ENCODE data around the gene FUCA1.
"Not testable (repeated sequence)": the region's sequence is repeated elsewhere in the genome, so short reads cannot be mapped to it uniquely, and the experiment has no call there.

Gene FUCA1

DNA sequence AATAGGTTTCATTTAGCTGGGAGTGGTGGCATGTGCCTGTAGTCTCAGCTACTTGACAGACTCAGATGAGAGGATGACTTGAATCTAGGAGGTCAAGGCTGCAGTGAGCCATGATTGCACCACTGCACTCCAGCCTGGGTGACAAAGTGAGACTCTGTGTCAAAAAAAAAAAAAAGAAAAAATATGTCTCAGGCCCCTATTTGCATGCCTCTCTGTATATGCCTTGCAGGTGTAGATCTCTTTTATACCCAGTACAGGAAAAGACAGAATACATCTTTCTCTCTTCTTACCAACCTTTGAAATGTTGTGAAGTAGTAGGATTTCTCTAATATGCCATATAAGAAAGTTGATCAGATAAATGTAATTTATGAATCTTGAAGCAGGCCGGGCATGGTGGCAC lies 38.6 kb upstream of the FUCA1 start:
- no peak overlapping the region for H3K4me3 ChIP-seq (ENCODE audit: low read length)
- H3K9ac ChIP-seq (ENCODE audit: low read depth, low read length): no peak overlapping the region
- no peak overlapping the region for H3K27ac ChIP-seq (ENCODE audit: low read depth, low read length)
- H3K9me3 ChIP-seq (ENCODE audit: insufficient read depth, low read depth, low read length): no peaks in the 10 kb centered on the region
- no peaks in the 10 kb centered on the region for H3K36me3 ChIP-seq (ENCODE audit: insufficient read depth, low read length)
- peaks cover 6% of the 10 kb centered on the region; the same call in 1 of the 2 replicates for H3K4me1 ChIP-seq (ENCODE audit: insufficient read depth, low read length)
- 100% methylated on average over 1 of the region's 1 CpG for WGBS
- H3K27me3 ChIP-seq (ENCODE audit: insufficient read depth, low read length): peaks cover 33% of the 10 kb centered on the region

DNA sequence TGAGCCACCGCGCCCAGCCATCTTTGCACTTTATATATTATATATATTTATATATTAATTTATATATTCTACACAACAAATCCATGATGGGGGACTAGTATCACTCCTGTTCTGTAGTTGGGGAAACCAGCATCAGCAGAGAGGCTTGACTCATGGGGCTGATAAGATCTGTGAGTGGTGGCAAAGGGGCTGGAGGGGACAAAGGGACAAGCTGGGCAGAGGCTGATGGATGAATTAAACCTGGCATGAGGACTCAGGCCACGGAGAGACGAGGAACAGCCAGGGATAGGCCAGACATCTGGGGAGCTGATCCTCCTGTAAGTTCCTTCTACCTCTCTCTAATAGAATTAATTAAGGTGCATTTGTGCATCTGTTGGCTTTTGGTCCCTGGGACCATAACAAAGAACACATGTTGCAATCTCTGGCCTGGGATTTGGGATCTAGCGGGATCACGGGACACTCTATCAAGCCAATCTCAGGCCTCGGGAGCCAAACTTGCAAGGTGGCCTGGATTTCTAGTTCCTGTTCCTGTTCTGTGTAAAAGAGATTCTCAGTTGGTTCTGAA lies 37.5 kb upstream of the FUCA1 start:
- Histone ChIP-seq H3K4me1 (ENCODE audit: insufficient read depth, low read length) (peaks cover 6% of the 10 kb centered on the region; the same call in 1 of the 2 replicates), H3K9ac (ENCODE audit: low read depth, low read length) (no peak overlapping the region), H3K27me3 (ENCODE audit: insufficient read depth, low read length) (peaks cover 44% of the 10 kb centered on the region), H3K36me3 (ENCODE audit: insufficient read depth, low read length) (no peaks in the 10 kb centered on the region), H3K9me3 (ENCODE audit: insufficient read depth, low read depth, low read length) (no peaks in the 10 kb centered on the region), H3K4me3 (ENCODE audit: low read length) (no peak overlapping the region), H3K27ac (ENCODE audit: low read depth, low read length) (no peak overlapping the region)
- 93% methylated on average over 4 of the region's 7 CpGs for WGBS

DNA sequence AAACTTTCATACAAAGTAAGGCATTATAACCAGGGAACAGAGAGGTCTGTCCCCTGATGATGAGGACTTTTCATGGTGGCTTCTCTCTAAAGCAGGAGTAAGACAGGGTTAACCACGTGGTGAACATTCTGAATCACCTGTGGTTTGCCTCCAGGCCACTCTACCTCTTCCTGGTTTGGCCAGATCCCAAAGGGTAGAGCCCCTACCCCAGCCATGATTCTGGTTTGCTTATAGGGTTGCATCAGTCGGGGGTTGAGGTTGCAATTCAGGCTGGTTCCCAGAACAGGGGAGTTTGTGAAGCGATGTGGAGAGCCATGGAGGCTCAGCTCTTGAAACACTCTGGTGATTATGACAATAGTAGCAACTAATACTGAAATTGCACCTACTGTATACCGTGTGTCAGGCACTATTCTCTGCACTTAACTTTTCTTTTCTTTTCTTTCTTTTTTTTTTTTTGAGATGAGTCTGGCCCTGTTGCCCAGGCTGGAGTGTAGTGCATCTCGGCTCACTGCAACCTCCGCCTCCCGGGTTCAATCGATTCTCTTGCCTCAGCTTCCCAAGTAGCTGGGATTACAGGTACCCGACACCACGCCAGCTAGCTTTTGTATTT lies 36.8 kb upstream of the FUCA1 start:
- Histone ChIP-seq H3K4me3 (ENCODE audit: low read length) (no peak overlapping the region), H3K36me3 (ENCODE audit: insufficient read depth, low read length) (no peaks in the 10 kb centered on the region), H3K4me1 (ENCODE audit: insufficient read depth, low read length) (peaks cover 6% of the 10 kb centered on the region; the same call in 1 of the 2 replicates), H3K27ac (ENCODE audit: low read depth, low read length) (no peak overlapping the region), H3K9me3 (ENCODE audit: insufficient read depth, low read depth, low read length) (no peaks in the 10 kb centered on the region), H3K27me3 (ENCODE audit: insufficient read depth, low read length) (peaks cover 44% of the 10 kb centered on the region), H3K9ac (ENCODE audit: low read depth, low read length) (no peak overlapping the region)
- WGBS: 84% methylated on average over 10 of the region's 10 CpGs

DNA sequence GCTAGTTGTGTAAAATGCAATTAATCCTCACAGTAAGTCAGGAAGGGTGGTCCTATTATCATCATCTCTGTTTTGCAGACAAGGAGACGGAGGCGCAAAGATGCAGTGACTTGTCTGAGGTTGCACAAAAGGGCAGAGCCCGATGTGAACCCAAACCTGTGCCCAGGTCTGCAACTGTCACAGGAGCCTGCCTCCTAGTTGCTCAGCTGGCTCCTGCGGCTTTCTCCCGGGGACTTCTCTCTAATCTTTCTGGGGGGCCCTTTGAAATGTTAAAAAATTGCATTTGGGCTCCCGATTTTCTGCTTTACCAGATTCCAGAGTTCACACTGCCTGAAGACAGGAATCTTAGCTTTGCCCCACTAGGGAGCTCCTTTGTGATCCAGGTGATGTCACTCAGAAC lies 35.7 kb upstream of the FUCA1 start:
- no peak overlapping the region for H3K27ac ChIP-seq (ENCODE audit: low read depth, low read length)
- 39% methylated on average over 6 of the region's 6 CpGs for WGBS
- no peak overlapping the region for H3K9ac ChIP-seq (ENCODE audit: low read depth, low read length)
- peaks cover 44% of the 10 kb centered on the region for H3K27me3 ChIP-seq (ENCODE audit: insufficient read depth, low read length)
- no peak overlapping the region; the same call in 1 of the 2 replicates for H3K4me3 ChIP-seq (ENCODE audit: low read length)
- H3K36me3 ChIP-seq (ENCODE audit: insufficient read depth, low read length): no peaks in the 10 kb centered on the region
- peaks cover 6% of the 10 kb centered on the region; the same call in 1 of the 2 replicates for H3K4me1 ChIP-seq (ENCODE audit: insufficient read depth, low read length)
- H3K9me3 ChIP-seq (ENCODE audit: insufficient read depth, low read depth, low read length): no peaks in the 10 kb centered on the region

DNA sequence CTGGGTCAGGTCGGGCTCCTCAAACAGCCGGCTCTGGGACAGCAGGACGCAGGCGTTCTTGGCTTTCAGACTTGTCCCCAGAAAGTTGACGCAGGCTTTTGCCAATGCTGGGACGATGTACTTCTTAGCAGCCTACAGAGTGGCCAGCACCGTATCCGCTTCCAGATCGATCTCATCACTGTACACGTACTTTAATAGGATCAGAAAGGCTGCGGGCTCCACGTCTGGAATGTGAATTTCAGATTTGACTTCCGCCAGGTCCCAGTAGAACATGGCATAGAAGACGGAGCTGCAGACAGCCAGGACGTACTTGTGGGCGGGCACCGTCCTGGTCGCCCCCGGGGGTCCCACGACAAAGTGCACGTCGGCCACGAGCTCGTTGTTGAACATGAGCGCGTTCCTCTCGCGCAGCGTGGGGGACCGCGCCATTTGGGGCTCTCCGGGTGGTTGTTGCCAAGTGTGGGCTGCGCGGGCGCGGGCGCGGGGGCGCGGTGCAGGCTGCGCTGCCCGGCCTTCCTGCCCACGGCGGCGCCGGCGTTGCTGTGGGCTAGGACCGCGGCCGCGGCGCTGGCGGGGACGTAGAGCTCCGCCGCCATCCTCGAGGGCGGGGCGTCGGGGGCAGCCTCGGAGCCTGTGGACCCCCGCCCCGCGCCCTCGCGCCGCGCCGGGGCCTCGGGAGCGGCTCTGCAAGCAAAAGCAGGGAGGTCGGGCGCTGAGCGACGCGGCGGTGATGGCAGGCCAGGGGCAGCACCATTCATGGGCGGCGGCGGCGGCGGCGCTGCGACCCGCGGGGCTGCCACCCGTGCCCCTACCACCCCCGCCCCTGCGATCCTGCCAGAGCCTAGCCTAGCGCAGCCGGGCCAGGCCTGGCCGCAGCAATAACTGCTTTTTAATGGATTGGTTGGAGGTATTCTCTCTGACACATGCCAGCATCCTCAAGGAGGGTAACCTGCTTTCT lies 34.5 kb upstream of the FUCA1 start:
- peaks cover 6% of the 10 kb centered on the region; the same call in 1 of the 2 replicates for H3K4me1 ChIP-seq (ENCODE audit: insufficient read depth, low read length)
- peaks cover 44% of the 10 kb centered on the region for H3K27me3 ChIP-seq (ENCODE audit: insufficient read depth, low read length)
- WGBS: 21% methylated on average over 92 of the region's 92 CpGs
- no peak overlapping the region; the same call in 1 of the 2 replicates for H3K9ac ChIP-seq (ENCODE audit: low read depth, low read length)
- H3K36me3 ChIP-seq (ENCODE audit: insufficient read depth, low read length): no peaks in the 10 kb centered on the region
- no peaks in the 10 kb centered on the region for H3K9me3 ChIP-seq (ENCODE audit: insufficient read depth, low read depth, low read length)
- peak overlapping the region; percentile 47 for H3K4me3 ChIP-seq (ENCODE audit: low read length)
- H3K27ac ChIP-seq (ENCODE audit: low read depth, low read length): no peak overlapping the region

DNA sequence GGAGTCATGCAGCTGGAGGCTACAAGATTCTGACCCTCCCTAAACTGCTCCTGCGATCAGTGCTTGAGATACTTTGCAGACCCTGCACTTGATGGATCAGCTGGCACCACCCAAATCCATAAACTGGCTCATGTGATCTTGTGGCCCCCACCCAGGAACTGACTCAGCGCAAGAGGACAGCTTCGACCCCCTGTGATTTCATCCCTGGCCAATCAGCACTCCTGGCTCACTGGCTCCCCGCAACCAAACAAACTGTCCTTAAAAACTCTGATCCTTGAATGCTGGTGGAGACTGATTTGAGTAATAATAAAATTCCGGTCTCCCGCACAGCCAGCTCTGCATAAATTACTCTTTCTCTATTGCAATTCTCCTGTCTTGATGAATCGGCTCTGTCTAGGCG lies 31.9 kb upstream of the FUCA1 start:
- not testable (repeated sequence) for H3K4me1 ChIP-seq (ENCODE audit: insufficient read depth, low read length); H3K36me3 ChIP-seq (ENCODE audit: insufficient read depth, low read length); H3K4me3 ChIP-seq (ENCODE audit: low read length); H3K9ac ChIP-seq (ENCODE audit: low read depth, low read length); H3K9me3 ChIP-seq (ENCODE audit: insufficient read depth, low read depth, low read length); H3K27ac ChIP-seq (ENCODE audit: low read depth, low read length)
- 76% methylated on average over 8 of the region's 8 CpGs for WGBS
- H3K27me3 ChIP-seq (ENCODE audit: insufficient read depth, low read length): peaks cover 44% of the 10 kb centered on the region

DNA sequence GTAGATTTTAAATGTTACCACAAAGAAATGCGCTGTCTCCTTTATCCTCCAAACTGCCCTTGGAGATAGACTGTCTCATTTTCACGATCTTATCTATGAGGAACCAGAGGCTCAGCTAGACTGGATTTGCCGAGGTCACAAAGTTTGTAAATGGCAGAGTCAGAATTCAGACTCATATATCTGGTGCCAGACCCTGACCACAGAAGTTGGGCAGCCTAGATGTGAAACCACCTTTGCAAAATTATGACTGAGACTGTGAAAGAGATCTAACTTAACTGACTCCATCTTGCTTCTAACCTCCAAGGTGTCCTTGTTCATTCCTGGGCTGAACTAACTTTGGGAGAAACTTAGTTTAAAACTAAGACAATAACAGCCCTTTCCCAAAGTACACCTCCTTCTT lies 31.0 kb upstream of the FUCA1 start:
- H3K27ac ChIP-seq (ENCODE audit: low read depth, low read length): no peak overlapping the region
- no peak overlapping the region for H3K4me3 ChIP-seq (ENCODE audit: low read length)
- peaks cover 34% of the 10 kb centered on the region for H3K27me3 ChIP-seq (ENCODE audit: insufficient read depth, low read length)
- no peaks in the 10 kb centered on the region for H3K36me3 ChIP-seq (ENCODE audit: insufficient read depth, low read length)
- WGBS: 90% methylated on average over 3 of the region's 3 CpGs
- H3K9me3 ChIP-seq (ENCODE audit: insufficient read depth, low read depth, low read length): no peaks in the 10 kb centered on the region
- peaks cover 6% of the 10 kb centered on the region; the same call in 1 of the 2 replicates for H3K4me1 ChIP-seq (ENCODE audit: insufficient read depth, low read length)
- H3K9ac ChIP-seq (ENCODE audit: low read depth, low read length): no peak overlapping the region

DNA sequence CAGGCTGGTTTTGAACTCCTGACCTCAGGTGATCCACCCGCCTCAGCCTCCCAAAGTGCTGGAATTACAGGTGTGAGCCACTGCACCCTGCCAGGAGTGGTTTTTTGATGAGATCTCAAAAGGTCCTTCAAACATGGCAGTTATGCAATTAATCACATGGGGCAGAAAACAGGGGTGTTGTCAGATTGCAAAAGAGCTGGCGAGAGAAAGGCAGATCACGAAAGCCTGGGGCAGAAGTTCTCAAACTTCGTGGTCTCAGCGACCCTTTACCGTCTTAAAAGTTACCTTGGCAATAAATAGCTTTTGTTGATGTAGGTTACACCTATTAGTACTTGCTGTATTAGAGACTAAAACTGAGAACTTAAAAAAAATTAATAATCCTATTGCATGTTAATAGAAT lies 29.0 kb upstream of the FUCA1 start:
- 92% methylated on average over 6 of the region's 6 CpGs for WGBS
- H3K4me1 ChIP-seq (ENCODE audit: insufficient read depth, low read length): no peaks in the 10 kb centered on the region

DNA sequence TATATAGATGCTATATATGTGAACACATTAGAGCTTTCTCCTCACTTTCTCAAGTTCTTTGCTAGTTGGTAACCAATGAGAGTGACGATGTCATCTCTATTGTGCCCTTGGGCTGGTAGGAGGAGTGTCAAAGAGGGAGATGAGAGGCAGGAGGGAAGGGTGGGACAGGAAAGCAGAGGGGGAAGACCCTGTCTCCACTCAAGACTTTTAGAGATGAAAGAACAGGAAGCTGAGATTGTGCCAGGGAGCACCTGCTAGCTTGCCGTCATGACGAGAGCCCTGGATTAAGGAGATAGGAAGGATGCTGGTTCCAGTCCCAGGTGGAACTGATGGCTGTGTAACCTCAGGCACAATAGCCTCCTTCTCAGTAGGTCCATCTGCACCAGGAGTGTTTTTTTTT lies 28.4 kb upstream of the FUCA1 start:
- no peaks in the 10 kb centered on the region for H3K36me3 ChIP-seq (ENCODE audit: insufficient read depth, low read length)
- H3K4me3 ChIP-seq (ENCODE audit: low read length): no peak overlapping the region
- 53% methylated on average over 3 of the region's 3 CpGs for WGBS
- no peak overlapping the region for H3K9ac ChIP-seq (ENCODE audit: low read depth, low read length)
- peaks cover 9% of the 10 kb centered on the region for H3K27me3 ChIP-seq (ENCODE audit: insufficient read depth, low read length)
- no peak overlapping the region for H3K27ac ChIP-seq (ENCODE audit: low read depth, low read length)
- H3K4me1 ChIP-seq (ENCODE audit: insufficient read depth, low read length): no peaks in the 10 kb centered on the region
- no peaks in the 10 kb centered on the region for H3K9me3 ChIP-seq (ENCODE audit: insufficient read depth, low read depth, low read length)

More for the DNA sequence above, 29.0 kb upstream of the FUCA1 start:
- Histone ChIP-seq H3K36me3 (ENCODE audit: insufficient read depth, low read length) (no peaks in the 10 kb centered on the region), H3K4me3 (ENCODE audit: low read length) (no peak overlapping the region), H3K27ac (ENCODE audit: low read depth, low read length) (no peak overlapping the region), H3K9ac (ENCODE audit: low read depth, low read length) (no peak overlapping the region), H3K9me3 (ENCODE audit: insufficient read depth, low read depth, low read length) (no peaks in the 10 kb centered on the region), H3K27me3 (ENCODE audit: insufficient read depth, low read length) (peaks cover 15% of the 10 kb centered on the region)

DNA sequence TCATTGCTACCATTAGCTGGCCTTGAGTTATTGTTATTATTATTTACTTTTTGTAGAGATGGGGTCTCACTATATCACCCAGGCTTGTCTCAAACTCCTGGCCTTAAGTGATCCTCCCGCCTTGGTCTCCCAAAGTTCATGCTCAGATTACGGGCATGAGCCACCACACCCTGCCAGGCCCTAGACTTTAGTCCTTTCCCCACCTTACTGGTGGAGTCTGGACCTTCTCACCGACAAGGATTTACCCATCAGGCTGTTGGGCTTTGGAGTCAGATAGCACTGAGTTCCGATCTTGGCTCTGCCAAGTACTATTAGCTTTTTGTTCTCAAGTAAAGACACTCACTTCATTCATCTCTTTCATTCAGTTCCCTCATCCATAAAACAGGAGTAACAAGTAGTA lies 27.9 kb upstream of the FUCA1 start:
- Histone ChIP-seq H3K9ac (ENCODE audit: low read depth, low read length) (no peak overlapping the region), H3K9me3 (ENCODE audit: insufficient read depth, low read depth, low read length) (no peaks in the 10 kb centered on the region), H3K4me3 (ENCODE audit: low read length) (no peak overlapping the region), H3K27me3 (ENCODE audit: insufficient read depth, low read length) (peaks cover 4% of the 10 kb centered on the region), H3K27ac (ENCODE audit: low read depth, low read length) (no peak overlapping the region), H3K36me3 (ENCODE audit: insufficient read depth, low read length) (no peaks in the 10 kb centered on the region), H3K4me1 (ENCODE audit: insufficient read depth, low read length) (no peaks in the 10 kb centered on the region)
- 71% methylated on average over 4 of the region's 4 CpGs for WGBS

DNA sequence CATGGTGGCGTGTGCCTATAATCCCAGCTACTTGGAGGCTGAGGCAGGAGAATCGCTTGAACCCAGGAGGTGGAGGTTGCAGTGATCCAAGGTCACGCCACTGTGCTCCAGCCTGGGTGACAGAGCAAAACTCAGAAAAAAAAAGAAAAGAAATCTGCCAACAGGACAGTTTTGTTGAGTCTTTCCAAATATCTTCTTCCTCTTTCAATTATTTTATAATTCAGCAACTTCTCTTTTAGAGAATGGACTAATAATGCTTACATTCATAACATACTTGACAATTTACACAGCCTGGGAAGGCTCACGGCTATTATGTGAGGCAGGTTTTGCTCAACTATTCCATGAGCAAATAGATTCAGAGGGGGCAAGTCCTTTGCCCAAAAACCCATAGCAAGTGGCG lies 27.0 kb upstream of the FUCA1 start:
- no peak overlapping the region for H3K27ac ChIP-seq (ENCODE audit: low read depth, low read length)
- no peaks in the 10 kb centered on the region for H3K27me3 ChIP-seq (ENCODE audit: insufficient read depth, low read length)
- H3K9ac ChIP-seq (ENCODE audit: low read depth, low read length): no peak overlapping the region
- H3K36me3 ChIP-seq (ENCODE audit: insufficient read depth, low read length): no peaks in the 10 kb centered on the region
- no peaks in the 10 kb centered on the region for H3K9me3 ChIP-seq (ENCODE audit: insufficient read depth, low read depth, low read length)
- no peaks in the 10 kb centered on the region for H3K4me1 ChIP-seq (ENCODE audit: insufficient read depth, low read length)
- H3K4me3 ChIP-seq (ENCODE audit: low read length): no peak overlapping the region
- WGBS: 94% methylated on average over 5 of the region's 5 CpGs
